Measurements from ENCODE around the gene PLA2G6. TPM values are rescaled to one million over a fixed set of nuclear protein-coding genes. Genes with fewer than 3 reads are reported as not detected.

PLA2G6 gene
- total RNA-seq, 1 experiment from 2014 or later, result 24.1 TPM

DNA sequence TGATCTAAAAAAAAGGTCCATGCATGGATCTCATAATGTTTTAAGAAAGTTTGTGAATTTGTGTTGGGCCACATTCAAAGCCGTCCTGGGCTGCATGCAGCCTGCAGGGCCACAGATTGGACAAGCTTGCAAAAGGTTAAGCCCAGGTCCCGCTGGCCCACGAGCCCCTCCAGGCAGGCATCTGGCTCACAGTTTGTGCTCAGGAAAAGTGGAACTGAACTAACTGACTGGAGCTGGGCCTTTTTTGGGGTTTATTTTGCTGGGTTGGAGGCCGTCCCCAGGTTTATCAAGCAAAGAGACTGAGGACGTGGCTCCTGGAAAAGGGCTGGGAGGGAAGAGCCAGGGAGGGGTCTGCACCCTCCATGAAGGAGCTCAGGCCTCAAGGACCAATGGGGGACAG lies 39.0 kb downstream of the PLA2G6 start:
- no peaks in the 10 kb centered on the region for H3K27me3 ChIP-seq (ENCODE audit: insufficient read depth, low read length)
- no CpG with 5 or more reads among the region's 5 CpGs for WGBS (ENCODE audit: extremely low coverage, insufficient read length, low lambda C conversion rate)
- H3K27ac Mint-ChIP-seq, result no peak overlapping the region

More for the DNA sequence above, 39.0 kb downstream of the PLA2G6 start:
- H4K8ac ChIP-seq (replicated peaks; ENCODE audit: insufficient read length, low read depth, low read length), result no peak overlapping the region
- TF ChIP-seq CTCF (conservative IDR thresholded peaks at IDR 0.05), result no peak
- 0 out of 2 replicates have a peak, but pooled peaks cover 3% of the 10 kb centered on the region for H3K4me1 ChIP-seq (ENCODE audit: insufficient read depth, low read length)
- H4K20me1 ChIP-seq (ENCODE audit: control insufficient read depth, insufficient read depth, insufficient read length), result no peaks in the 10 kb centered on the region
- H2BK120ac ChIP-seq (ENCODE audit: low read depth, low read length, poor library complexity, severe bottlenecking), result no peak overlapping the region
- no peak overlapping the region for H2BK20ac ChIP-seq (ENCODE audit: low read depth, low read length, poor library complexity, severe bottlenecking)
- H2BK12ac ChIP-seq (ENCODE audit: insufficient read length, low read depth, low read length), result no peak overlapping the region
- H3K9ac ChIP-seq (ENCODE audit: extremely low read depth, insufficient read length, low read length), result no peak overlapping the region
- Mint-ChIP-seq H3K4me1 (peaks cover 4 to 12% of the 10 kb centered on the region in 2 experiments), H3K36me3 (ENCODE audit: insufficient read depth in 1 of 3, low read depth in 3 of 3) (peaks cover 3 to 31% (median 19%) of the 10 kb centered on the region in 3 experiments; a peak in 5 of 7 replicates), H3K9me3 (no peaks in the 10 kb centered on the region), H3K4me3 (no peak overlapping the region), H3K27me3 (ENCODE audit: low read depth) (no peaks in the 10 kb centered on the region)
- no peaks in the 10 kb centered on the region for H3K79me2 ChIP-seq (ENCODE audit: insufficient read depth, low read length)
- no peak overlapping the region for H3K14ac ChIP-seq (ENCODE audit: insufficient read depth, low read length)
- H3K79me1 ChIP-seq (ENCODE audit: insufficient read depth, low read depth, low read length, poor library complexity, severe bottlenecking), result no peaks in the 10 kb centered on the region
- H3K18ac ChIP-seq (ENCODE audit: insufficient read length, low read depth, low read length), result no peak overlapping the region
- H3K4ac ChIP-seq (ENCODE audit: low read depth, low read length), result no peak overlapping the region
- H3K9me3 ChIP-seq (ENCODE audit: control insufficient read depth, low read depth, low read length), result no peaks in the 10 kb centered on the region
- H2AK5ac ChIP-seq (ENCODE audit: insufficient read length, low read length), result no peak overlapping the region
- DNase-seq, result no peak
- no peak overlapping the region for H4K5ac ChIP-seq (ENCODE audit: insufficient read length, low read depth, low read length)
- H3K23ac ChIP-seq (ENCODE audit: insufficient read length, low read depth, low read length), result no peak overlapping the region
- H3K4me2 ChIP-seq (ENCODE audit: insufficient read depth, insufficient read length, low read length), result no peak overlapping the region
- H3T11ph ChIP-seq (ENCODE audit: low read length), result no peak overlapping the region
- no peaks in the 10 kb centered on the region for H3K23me2 ChIP-seq (ENCODE audit: insufficient read length, low read depth, low read length, poor library complexity, severe bottlenecking)
- H4K91ac ChIP-seq (ENCODE audit: insufficient read length, low read depth, low read length), result no peak overlapping the region
- H2AFZ ChIP-seq (ENCODE audit: low read length), result no peak overlapping the region
- no peak overlapping the region for H3K56ac ChIP-seq (ENCODE audit: insufficient read length, low read depth, low read length)
- H2BK15ac ChIP-seq (ENCODE audit: low read depth, low read length), result no peak overlapping the region
- no peak overlapping the region for H2BK5ac ChIP-seq (ENCODE audit: insufficient read length, low read length)
- H3K27ac ChIP-seq (ENCODE audit: insufficient read length, low read depth, low read length), result no peak overlapping the region

All from H9 (cell line).